Embryonic facial prominence (tissue), 1 donor: Measurements from ENCODE around the gene GPR55.
"Not testable (repeated sequence)": the region's sequence is repeated elsewhere in the genome, so short reads cannot be mapped to it uniquely, and the experiment has no call there.

Experiments used
- DNase-seq: peaks from one replicate; pipeline ENCODE4 v3.0.0-alpha.2; 2016; ENCODE audit errors: extremely low spot score

GPR55 gene, protein sequence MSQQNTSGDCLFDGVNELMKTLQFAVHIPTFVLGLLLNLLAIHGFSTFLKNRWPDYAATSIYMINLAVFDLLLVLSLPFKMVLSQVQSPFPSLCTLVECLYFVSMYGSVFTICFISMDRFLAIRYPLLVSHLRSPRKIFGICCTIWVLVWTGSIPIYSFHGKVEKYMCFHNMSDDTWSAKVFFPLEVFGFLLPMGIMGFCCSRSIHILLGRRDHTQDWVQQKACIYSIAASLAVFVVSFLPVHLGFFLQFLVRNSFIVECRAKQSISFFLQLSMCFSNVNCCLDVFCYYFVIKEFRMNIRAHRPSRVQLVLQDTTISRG

GRCh38 chr2:230924470-230925341 is at the start of gene GPR55:
TSS of gene GPR55 (minus strand) at chr2:230925242. CDS start at chr2:230910962, 14,280 bp downstream.
- no peak for DNase-seq

DNA sequence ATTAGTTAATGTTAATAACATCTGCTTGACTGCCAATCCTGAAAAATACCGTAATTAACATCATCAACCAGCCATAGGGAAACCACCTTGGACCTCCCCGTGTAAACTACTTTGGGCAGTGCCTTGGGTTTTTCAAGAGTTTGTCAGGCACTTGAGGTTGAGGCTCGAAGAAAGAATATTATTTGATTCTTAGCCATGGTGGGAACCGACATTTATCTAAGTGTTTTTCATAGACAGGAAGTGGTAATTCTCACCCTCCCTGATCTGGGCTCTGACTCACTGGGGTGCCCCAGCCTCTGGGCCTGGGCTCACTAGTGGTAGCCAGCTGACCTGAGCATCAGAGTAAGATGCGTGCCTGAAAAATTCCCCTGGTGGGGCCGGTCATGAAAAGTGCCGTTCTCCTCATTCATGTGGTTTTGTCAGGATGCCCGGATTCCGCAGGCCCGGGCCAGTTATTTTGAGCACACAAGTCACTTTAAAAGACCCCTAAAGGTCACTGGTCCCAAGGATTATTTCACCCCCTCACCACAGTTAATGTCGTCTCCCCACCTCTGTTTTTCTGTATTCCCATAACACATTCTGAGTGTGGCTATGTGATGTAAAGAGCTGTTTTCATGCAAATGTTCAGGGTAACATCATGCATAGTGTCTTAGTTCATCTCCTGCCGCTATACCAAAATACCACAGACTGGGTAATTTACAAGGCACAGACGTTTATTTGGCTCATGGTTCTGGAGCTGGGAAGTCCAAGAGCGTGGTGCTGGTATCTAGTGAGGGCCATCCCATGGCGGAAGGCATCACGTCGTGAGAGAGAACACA is 49.3 kb upstream of the GPR55 start:
- no peak for DNase-seq

- no peak for DNase-seq
These were observed 47.0 kb upstream of the GPR55 start for GRCh38 chr2:230972046-230972445.

- DNase-seq, result no peak
These were observed 44.6 kb upstream of the GPR55 start for GRCh38 chr2:230969659-230970015.

DNA sequence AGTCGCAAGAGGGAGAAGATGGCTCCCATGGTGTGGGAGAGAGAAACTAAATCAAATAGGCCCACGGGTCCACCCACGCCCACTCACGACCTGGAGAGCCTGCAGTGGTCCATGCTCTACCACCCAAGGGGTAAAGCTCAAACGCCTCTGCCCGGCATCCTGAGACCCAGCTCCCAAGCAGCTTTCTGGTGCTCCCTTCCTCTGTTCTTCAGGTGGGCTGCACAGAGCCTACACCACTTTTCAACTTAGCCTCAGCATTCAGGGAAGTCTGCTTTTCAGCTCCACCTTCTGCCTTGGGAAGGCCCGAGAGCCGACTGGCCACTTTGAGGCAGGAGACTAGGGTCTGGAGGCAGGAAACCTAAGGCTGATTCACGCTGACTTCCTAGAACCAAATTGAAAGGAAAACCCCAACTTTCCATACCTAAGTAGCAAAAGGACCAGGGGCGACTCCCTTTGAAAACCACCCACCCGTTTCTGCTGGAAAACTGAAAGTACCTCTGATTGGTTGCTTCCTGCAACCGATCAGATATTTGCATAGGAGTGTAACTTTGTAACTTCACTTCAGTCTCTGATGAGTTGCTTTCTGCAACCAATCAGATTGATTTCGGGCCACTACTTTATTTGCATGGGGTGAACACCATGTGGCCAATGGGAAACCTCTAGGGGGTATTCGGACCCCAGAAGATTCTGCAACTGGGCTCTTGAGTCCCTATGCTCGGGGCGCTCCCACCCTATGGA is 44.0 kb upstream of the GPR55 start:
- DNase-seq, result no peak

- not testable (repeated sequence) for DNase-seq
These were observed 43.3 kb upstream of the GPR55 start for GRCh38 chr2:230968314-230968713.

- no peak for DNase-seq
These were observed 42.1 kb upstream of the GPR55 start for GRCh38 chr2:230967113-230967512.

GRCh38 chr2:230964136-230964730 is 39.2 kb upstream of the GPR55 start:
- DNase-seq, result no peak

DNA sequence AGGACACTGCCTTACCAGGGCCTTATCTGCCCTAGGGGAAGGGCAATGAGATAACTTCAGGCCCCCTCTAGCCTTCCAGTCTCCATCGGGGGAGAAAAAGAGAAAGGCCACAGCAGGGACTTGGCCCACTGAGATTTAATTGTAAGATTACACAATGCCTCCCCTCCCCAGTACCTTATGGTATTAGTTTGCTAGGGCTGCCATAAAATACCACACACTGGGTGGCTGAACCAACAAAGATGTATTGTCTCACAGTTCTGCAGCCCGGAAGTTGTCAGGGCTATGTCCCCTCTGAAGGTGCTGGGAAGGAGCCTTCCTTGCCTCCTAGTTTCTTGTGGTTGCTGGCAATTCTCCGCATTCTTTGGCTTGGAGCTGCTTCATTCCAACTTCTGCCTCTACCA is 36.0 kb upstream of the GPR55 start:
- DNase-seq, result no peak

- no peak for DNase-seq
These were observed 35.0 kb upstream of the GPR55 start for GRCh38 chr2:230960026-230960425.

DNA sequence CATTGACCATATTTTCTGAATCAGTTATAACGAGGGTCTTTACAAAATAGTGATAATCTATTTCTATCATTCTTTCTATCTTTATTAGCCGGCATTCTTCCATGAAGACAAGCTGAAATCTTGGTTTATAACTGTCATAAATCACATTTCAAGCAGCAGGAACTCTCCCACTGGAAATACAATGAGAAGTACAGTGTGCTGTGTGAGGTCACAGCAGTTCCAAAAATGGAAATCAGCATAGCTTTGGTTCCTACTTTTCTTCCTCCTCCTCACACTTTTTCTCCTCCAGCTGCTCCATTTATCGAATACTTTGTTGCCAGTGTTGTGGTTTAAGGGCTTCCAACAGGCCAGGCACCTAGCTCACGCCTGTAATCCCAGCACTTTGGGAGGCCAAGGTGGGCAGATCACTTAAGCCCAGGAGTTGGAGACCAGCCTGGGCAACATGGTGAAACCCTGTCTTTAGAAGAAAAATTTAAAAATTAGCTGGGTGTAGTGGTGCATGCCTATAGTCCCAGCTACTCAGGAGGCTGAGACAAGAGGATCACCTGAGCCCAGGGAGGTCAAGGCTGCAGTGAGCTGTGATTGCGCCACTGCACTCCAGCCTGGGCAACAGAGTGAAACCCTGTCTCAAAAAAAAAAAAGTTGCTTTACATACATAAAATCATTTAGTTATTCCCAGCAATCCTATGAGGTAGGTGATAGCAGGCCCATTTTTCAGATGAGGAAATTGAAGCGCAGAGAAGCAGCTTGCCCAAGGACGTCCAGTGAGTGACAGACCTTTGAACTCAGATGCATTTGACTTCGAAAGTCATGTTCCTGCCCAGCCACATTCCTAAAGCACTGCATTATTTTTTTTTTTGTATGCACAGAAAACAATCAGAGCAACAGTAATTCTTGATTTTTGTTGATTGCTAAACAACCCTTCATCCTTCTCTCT is 34.0 kb upstream of the GPR55 start:
- no peak for DNase-seq

DNA sequence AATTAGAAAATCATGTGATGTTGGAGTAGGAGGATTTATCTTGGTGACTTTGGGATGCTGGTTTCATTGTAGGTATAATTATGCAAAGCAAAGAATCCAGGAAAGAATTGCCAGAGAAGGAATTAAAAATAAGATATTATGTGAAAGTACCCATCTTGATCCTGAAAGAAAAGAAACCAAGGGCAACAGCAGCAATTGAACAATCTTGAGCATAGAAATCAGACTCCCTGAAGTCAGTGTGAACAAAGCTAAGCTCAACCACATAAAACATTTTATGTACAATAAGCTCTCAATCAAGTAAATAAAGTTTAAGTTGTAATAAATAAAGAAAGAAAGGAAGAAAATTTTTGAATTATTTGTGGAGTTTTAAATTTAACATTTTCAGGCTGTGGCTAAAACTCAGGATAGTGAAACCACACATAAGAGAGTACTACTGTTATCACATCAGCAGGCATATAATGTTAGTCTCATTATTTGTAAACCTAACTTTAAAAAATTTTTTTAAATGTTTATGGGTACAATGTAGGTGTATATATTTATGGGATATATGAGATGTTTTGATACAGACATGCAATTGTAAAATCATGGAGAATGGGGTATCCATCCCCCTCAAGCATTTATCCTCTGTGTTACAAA is 32.8 kb upstream of the GPR55 start:
- no peak for DNase-seq

- DNase-seq, result no peak
These were observed 32.0 kb upstream of the GPR55 start for GRCh38 chr2:230956827-230957755.

GRCh38 chr2:230955163-230955737 is 30.2 kb upstream of the GPR55 start:
- no peak for DNase-seq

DNA sequence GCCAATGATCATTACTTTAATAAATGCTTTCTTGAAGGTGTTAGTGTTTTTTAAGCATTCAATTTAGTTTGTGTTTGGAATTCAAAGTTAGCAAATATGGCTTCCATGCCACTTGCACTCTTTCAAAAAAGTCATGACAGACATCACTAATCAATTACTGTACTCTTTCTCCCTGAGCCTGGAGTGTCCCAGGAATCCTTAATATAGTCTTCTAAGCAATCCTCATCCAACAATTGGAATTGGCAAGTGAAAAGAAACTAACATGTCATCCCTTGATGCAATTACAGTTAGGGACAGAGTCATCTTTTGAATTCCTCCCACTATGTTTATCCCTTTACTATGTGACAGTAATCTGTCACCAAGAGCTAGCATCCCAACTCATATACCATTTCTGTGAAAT is 29.7 kb upstream of the GPR55 start:
- DNase-seq, result no peak

DNA sequence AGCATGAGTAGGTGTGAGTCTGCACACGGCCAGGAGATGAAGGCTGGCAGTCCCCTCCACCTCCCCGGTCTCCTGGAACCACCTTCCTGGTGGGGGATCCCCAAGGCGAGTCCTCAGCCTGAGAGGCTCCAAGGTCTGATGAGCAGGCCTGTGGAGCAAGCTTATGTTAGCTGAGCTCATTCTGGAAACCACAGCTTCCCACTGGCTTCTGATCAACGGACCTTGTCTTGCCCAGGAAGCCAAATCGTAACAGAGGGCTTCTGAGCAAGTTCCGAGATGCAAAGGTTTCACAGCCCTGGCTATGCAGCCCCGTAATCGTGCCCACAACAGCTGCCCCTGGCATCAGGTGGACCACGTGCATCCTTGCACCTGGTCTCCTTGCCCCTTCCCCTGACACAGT is 28.8 kb upstream of the GPR55 start:
- DNase-seq, result no peak

DNA sequence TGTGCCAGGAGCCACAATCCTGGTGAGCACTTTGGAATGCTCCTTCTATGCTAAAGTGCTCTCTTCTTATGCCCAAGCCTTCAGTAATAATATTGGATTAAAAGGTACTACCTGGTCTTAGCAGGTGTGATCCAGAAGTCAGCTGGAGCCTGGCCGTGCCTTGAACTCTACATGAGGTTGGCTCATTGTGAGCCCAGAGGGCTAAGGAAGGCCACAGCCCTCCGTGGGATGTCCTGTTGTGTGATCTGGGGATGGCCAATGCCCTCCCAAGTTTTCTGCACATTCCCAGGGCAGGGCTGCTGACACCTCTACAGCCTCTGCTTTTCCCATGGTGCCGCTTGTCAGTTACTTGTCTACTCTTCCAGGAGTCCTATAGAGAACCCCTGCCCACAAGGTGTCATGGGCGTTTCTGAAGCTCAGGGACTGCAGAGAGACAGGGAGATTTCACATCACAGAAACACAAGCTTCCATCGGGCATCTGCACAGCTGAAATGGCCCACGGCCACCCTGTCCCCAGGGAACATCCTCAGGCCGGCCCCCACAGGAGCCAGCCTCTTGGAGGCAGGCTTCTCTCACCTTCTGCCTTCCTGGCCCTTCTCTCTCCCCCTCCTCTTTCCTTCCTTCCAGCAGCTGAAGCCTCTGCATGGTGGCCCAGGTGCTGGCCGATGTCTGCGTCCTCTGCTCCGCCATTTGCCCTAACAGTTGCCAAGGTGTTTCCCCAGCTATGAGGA is 27.3 kb upstream of the GPR55 start:
- no peak for DNase-seq
